ENCODE measurements around the gene TMEM238. TPM values are rescaled to one million over a fixed set of nuclear protein-coding genes. Genes with fewer than 3 reads are reported as not detected.

TMEM238 gene
- total RNA-seq, 1 donor from 2014 or later = 0.25 TPM

DNA sequence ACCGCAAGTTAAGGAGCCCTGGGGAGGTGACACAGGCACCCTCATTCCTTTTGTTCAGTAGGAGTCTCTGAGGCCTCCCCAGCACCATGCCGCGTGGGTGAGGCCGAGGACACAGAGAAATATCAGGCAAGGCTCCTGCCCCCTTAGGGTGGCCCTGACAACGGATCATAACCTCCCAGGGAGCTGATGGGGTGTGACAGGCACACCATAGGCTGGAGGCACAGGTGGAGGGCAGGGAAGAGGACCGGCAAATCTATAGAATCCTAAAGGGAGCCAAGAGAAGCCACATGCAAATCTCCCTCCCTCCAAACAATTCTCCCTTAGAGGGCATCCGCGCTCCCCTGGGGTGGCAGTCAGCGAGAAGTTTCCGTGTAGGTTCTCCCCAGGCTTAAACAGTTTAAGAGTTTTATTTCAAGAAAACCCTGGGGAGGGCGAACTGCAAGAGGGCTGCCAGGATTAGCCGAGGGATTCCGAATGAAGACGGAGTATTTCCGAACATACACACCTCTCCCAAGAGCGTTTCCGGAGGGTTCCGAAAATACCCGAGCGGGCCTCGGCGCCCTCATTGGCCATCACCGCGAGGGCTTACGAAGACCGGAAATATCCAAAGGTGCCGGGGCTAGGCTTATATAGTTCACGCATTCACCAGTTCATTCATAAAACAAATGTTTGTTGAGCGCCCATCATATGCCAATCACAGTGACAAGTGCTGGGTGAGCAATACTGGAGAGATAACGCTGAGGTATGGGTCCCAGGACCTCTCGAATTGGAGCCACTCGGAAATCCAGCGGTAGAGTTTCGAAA, 1.0 kb upstream of the TMEM238 start:
- ATAC-seq (peak; percentile 90), DNase-seq (peak; percentile 98)
- intact Hi-C loops (cut with micrococcal nuclease) = no loop called here

DNA sequence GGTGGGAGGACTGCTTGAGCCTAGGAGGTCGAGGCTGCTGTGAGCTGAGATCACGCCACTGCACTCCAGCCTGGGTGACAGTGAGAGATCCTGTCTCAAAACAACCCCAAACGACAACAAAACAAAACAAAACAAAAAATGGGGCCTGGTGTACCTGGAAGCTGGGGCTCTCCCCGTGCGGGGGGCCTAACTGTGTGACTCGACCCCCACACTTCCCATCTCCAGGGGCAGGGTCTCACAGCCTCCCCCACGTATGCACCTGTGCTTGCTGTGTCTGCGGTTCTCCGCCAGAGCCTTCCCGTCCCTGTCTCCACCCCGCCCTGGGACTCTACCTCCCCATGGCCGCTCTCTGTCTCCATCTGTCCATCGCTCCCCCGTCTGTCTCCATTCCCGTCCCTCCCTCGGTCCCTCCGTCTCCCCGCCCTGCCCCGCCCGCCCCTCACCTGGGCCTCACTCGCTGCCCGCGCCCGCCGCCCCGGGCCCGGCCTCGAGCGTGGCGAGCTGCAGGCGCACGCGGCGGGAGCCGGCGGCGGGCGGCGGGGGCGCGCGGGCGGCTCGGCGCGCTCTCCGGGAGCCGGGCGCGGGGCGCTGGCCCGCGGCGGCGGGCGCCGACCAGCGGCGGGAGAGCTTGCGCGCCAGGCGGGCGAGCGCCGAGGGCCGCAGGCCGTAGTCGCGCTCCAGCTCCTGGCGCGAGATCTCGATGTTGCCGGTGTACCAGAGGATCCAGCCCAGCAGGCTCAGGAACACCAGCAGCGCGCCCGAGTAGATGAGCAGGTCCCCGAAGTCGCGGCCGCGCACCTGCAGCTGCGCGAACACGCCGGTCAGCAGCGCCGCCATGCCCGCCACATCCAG, 587 bp downstream of the TMEM238 start:
- DNase-seq = peak; percentile 76

DNA sequence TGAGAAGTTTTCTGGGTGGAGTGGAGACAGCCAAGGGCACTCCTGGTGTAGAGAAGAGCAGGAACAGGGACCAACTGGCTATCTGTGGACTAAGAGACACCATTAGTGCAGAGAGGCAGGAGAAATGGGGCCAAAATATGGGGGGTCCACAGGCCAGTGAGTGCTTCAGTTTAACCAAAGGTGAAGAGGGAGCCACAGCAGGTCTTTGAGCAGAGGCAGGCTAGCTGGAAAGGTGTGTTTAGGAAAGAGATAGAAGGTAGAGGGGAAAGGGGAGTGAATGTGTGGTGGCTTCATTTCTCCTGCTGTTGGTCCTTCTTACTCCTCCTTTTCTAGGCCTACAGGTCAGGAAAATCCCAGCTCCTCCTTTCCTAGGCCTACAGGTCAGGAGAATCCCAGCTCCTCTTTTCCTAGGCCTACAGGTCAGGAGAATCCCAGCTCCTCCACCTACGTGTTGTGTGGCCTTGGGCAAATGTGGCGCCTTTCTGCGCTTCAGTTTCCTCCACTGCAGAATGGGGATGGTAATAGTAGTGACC, 1.5 kb downstream of the TMEM238 start:
- ATAC-seq (no peak), DNase-seq (no peak)
- intact Hi-C loops (cut with micrococcal nuclease) = no loop called here

More for the DNA sequence above, 587 bp downstream of the TMEM238 start:
- ATAC-seq = peak; percentile 3
- intact Hi-C loops (cut with micrococcal nuclease) = no loop called here

DNA sequence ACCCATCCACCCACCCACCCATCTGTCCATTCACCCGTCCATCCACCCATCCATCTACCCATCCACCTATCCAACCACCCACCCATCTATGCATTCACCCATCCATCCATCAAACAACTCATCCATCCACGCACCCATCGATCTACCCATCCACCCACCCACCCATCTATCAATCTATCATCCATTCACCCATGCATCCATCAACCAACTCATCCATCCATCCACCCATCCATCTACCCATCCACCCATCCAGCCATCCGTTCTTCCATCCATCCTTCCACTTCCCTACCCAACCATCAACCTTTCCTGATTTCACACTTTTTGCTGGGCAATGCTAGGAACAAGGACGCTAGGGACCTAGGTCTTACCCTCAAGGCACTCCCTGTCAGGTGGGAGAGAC, 2.1 kb downstream of the TMEM238 start:
- DNase-seq (no peak), ATAC-seq (no peak)
- intact Hi-C loops (cut with micrococcal nuclease) = no loop called here

DNA sequence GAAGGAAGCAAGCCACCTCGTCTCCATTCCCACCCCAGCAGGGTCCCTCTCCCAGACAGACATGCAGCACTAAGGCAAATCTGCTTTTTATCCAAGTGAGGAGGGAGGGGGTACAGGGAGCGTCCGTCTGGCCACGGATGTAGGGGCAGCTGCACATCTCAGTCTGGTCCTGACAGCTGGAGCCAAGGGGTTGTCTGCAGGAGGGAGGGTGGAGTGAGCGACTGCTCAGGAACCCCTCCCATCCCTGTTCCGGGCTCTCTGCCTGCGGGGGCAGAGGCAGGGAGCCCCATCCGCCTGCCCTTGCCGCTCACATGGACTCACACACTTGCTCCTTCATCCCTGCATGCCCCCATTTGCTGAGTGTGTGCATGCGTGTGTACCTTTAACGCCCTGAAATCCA, 4.9 kb downstream of the TMEM238 start:
- no peak for ATAC-seq
- no peak for DNase-seq
- intact Hi-C loops (cut with micrococcal nuclease) = no loop called here

DNA sequence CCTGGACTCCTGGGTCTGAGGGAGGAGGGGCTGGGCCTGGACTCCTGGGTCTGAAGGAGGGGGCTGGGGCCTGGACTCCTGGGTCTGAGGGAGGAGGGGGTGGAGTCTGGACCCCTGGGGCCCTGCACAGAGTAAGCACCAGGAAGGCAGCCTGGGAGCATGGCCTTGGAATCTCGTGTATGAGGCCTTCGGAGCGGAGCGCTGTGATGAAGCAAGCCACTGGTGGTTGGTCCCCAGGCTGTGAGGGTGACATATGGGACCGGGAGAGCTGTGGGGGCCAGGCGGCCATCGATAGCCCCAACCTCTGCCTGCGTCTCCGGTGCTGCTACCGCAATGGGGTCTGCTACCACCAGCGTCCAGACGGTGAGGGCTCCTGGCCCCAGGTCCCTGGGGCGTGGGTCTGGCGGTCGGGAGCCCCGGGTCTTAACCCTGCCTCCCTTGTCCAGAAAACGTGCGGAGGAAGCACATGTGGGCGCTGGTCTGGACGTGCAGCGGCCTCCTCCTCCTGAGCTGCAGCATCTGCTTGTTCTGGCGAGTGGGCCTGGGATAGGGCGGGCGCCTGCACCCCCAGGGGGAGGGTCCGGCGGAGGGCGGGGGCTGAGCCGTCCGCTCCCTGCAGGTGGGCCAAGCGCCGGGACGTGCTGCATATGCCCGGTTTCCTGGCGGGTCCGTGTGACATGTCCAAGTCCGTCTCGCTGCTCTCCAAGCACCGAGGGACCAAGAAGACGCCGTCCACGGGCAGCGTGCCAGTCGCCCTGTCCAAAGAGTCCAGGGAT, 6.5 kb downstream of the TMEM238 start:
- DNase-seq (no peak), ATAC-seq (no peak)
- intact Hi-C loops (cut with micrococcal nuclease) = no loop called here

DNA sequence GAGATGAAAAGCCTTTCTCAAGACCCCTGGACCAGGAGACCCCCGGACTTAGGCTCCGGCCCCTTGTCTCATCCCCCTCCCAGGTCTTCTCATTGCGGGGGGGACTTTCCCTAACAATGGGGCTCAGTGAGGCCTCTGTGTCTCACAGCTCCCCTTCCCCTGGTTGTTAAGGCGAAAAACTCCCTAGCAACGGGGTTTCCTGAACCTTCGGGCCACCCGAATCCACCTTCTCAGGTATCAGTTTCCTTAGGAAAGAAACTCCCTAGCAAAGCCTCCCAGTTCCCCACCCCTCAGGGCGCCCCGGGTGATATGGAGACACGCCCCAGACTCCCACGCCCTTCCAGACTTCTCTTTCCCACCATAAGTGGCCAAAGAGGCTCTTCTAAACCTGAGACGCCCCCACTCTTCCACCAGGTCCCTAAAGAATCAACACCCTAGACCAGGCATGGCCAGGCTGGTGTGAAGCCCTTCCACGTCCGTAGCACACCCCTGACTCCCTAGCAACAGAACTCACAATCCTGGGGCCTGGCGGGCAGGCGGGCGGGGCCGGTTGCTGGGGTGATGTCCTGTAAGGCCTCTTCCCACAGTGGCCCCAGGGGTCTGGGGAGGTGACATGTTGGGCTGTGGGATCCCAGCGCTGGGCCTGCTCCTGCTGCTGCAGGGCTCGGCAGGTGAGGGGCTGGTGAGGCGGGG, 7.7 kb downstream of the TMEM238 start, which contains the start of gene TMEM190:
TMEM190 (plus strand) TSS at position 586 of the 693 bp plus-strand sequence; CDS start at position 614, 28 bp downstream.
- DNase-seq (no peak), ATAC-seq (no peak)
- intact Hi-C loops (cut with micrococcal nuclease) = no loop called here

DNA sequence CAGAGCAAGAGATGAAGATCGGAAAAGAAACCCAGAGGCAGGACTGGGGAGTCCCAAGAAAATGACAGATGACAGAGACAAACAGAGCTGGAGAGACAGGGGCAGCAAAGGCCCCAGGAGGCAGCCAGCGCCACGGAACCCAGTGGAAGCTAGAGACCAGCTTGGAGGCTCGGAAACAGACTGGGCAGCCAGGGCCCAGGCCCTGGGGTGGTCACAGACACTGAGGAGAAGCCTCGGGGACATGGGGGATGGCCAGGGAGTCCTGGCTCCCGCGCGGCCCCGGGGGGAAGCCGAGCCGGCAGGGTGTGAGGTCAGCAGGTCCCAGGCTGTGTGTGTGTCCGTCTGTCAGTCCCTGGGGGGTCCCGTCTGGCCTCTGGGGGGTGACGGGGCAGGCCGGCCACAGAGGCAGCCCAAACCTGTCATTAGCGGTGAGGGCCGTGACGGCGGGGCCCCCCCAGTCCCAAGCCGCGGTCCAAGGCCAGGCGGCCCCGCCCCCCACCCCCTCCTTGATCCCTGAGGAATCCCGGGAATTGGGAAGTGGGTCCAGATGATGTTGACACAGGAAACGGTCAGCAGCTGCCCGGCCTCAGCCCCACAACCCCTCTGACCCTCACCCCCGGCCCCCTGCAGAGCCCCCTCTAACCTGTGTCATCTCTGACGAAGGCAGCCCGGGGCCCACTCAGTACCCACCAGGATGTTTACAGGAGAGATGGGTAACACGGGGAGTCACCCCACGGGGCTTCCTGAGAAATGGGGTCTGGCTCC, 9.9 kb downstream of the TMEM238 start:
- ATAC-seq = no peak
- DNase-seq = no peak
- intact Hi-C loops (cut with micrococcal nuclease) = no loop called here

DNA sequence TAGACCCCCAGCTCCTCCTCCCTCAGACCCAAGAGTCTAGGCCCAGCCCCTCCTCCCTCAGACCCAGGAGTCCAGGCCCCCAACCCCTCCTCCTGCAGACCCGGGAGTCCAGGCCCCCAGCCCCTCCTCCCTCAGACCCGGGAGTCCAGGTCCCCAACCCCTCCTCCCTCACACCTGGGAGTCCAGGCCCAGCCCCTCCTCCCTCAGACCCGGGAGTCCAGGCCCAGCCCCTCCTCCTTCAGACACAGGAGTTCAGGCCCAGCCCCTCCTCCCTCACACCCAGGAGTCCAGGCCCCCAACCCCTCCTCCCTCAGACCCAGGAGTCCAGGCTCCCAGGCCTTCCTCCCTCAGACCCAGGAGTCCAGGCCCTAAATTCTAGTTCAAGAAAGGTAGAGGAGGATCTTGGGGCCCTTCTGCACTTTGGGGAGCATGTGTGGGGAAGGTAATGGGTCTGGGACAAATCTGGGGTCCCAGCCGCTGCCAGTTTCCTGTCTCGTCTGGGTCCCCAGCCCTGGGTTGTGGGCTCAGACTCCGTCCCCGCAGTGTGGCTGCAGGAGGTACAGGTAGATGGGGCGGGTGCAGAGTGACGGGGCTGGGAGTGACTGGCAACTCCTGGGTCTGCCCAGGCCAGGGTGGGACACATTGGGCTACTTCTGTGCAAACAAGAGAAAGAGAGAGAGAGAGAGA, 10.6 kb downstream of the TMEM238 start:
- ATAC-seq = no peak
- intact Hi-C loops (cut with micrococcal nuclease) = no loop called here
- no peak for DNase-seq

DNA sequence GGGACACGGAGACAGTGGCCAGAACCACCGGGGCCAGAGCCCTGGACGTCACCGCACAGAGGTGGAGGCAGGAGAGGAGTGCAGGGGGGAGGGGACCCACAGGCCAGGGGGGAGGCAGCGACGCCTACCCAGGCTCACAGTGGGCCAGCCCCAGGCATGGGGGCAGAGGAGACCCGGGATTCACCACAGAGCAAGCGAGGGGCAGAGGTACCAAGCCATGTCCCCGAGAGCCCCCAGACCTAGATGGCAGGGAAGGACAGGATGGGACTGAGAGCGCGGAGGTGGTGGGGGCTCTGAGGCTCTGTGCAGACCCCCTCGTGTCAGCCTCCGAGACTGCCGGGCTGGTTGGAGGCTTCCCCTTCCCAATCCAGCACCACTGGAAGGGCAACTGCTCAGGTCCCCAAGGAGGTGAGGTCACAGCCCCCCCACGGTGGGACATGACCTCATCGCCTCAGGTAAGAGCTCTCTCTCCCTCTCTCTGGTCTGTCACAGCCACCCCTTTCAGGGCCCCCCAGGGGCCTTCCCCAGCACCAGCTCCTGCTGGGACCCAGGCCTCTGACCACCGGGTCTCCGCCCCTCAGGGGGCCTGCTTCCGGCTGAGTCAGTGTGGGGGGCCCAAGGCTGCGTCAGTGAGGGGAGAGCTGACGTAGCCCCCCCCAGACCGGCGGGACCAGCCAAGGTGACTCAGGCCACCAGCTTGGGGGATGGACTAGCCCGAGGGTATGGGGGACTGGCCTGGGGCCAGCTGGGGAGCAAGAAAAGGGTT, 11.6 kb downstream of the TMEM238 start:
- ATAC-seq (no peak), DNase-seq (no peak)
- intact Hi-C loops (cut with micrococcal nuclease) = no loop called here

DNA sequence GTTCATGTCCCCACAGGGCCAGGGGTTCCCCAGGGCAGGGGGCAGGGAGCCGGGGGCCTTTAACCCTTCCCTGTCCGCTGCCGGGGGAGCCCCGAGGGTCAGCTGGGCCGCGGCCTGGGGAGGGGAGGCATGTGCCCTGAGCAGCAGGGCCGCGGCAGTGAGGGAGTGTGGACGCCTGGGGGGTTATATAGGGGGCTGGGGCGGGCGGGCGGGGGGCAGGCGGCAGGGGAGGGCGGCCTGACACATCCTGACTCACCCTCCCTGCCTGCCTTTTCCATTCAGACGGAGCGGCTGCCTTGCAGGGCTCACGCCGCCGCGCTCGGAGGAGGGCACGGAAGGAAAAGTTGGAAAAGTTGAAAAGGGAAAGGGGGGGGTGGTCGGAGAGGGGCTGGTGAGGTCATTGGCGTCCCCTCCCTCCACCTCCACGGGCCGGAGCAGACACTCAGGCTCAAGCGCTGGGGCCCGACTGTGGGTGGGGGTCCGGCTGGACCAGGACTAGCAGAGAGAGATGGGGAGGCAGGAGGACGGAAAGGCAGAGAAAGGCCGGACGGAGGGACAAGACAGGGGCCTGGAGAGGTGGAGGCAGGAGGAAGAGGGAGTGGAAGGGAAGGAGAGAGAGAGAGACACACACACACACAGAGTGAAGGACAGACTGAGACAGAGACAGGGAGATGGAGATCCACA, 13.6 kb downstream of the TMEM238 start, which contains the start of gene IL11:
IL11 (minus strand) TSS at position 159 of the 684 bp plus-strand sequence; CDS start at position 6, 153 bp downstream.
- no peak for DNase-seq
- no peak for ATAC-seq
- intact Hi-C loops (cut with micrococcal nuclease) = no loop called here

DNA sequence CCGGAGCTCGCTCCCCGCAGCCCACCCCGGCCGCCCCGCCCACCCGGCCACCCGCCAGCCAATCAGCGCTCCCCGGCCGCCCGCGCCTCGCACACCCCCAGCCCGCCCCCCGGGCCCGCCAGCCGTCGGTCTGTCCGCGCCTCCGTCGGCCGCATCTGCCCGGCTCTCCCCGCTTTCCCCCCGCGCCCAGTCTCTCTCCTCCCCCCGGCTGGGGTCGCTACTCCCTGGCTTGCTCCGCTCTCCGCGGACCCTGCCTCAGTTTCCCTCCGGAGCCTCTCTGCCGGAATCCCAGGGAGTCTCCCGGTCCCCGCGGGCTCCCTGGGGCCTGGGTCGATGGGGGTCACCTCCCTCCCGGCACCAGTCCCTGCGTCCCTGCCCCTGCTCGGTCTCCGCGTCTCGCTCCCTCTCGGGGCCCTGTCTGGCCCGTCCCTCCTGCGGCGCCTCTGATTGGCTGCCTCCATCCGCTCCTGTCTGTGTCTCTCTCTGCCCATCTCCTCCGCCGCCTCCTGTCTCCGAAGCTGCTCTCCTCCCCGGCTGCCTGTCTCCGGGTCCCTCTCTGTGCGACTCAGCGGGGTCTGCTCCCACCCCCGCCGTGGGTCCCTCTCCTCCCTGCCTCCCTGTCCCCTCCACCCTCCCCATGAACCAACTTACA, 14.3 kb downstream of the TMEM238 start:
- DNase-seq = no peak
- ATAC-seq = peak; percentile 34
- intact Hi-C loops (cut with micrococcal nuclease) = no loop called here

DNA sequence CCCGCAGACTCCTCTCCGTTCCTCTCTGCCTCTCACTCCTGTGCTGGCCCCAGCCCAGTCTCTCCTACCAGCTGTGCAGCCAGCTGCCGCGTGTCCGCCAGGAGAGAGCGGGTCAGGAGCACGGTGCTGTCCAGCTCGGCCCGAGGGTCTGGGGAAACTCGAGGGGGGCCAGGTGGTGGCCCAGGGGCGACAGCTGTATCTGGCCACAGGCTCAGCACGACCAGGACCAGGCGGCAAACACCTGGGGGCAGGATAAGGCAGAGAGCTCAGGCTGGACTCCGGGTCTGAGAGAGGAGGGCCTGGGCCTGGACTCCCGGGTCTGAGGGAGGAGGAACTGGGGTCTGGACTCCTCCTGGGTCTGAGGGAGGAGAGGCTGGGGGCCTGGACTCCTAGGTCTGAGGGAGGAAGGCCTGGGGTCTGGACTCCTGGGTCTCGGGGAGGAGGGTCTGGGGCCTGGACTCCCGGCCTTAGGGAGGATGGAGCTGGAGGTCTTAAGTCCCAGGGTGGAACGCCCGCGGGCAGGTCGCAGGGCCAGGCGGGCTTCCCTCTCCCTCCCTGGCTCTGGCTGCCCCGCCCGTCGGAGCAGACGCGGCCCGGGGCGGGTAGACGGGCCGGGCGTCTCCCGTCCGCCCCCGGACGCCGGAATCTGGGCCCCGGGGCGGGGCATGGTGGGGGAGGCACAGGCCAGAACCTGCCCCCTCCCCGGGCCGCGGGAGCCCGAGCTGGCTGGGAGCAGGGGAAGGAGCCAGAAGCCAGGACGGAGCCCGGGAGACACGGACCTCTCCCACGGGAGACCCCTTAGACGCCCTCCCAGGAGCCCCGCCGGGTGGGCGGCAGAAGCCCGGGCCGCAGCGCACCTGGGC, 15.2 kb downstream of the TMEM238 start:
- peak; percentile 41 for DNase-seq
- intact Hi-C loops (cut with micrococcal nuclease) = no loop called here
- peak; percentile 62 for ATAC-seq

DNA sequence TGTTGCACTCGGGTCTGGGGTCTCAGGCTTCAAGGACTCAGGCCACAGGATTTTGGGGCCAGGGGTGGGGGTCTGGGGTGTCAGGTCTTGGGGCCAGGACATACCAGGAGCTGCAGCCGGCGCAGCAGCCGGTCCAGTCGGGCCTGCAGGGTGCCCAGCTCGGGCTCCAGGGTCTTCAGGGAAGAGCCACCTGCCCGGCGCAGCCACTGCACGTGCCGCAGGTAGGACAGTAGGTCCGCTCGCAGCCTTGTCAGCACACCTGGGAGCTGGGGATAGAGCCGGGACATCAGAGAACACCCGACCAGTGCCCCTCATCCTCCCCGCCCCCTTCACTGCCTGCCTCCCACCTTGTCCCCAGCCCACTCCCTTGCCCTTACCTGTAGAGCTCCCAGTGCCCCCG, 16.0 kb downstream of the TMEM238 start:
- ATAC-seq = no peak
- DNase-seq = no peak
- intact Hi-C loops (cut with micrococcal nuclease) = no loop called here

DNA sequence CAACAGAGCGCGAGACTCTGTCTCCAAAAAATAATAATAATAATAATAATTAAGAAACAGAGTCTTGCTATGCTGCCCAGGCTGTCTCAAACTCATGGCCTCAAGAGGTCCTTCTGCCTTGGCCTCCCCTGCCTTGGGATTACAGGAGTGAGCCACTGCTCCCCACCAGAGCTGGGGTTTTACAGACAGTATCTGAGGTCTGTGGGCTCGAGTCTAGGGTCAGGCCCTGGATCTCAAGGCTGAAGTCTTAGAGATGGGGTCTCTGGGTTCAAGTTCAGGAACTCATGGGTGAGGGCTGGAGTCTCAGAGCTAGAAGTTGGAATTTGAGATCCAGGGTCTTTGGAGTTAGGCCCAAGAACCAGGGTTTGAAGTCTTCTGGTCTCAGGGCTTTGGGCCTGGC, 17.3 kb downstream of the TMEM238 start:
- intact Hi-C loops (cut with micrococcal nuclease) = no loop called here
- ATAC-seq = no peak
- DNase-seq = no peak

Measured in left ventricle myocardium superior (tissue), 1 donor.